ENCODE data around the gene AP3S1. TPM values are rescaled to one million over a fixed set of nuclear protein-coding genes. Genes with fewer than 3 reads are reported as not detected.

Gene AP3S1
- total and polyA plus RNA-seq, 4 donors: 97.7 to 186 (median 139) TPM

- no peak overlapping the region for H3K27ac ChIP-seq (ENCODE audit: low read depth, low read length)
- H3K27me3 ChIP-seq (ENCODE audit: control insufficient read depth, insufficient read depth, low read length): no peaks in the 10 kb centered on the region
- H3K9me3 ChIP-seq (ENCODE audit: control insufficient read depth, insufficient read depth, low read length): no peaks in the 10 kb centered on the region
- H3K4me3 ChIP-seq (ENCODE audit: low read depth, low read length): no peak overlapping the region
- WGBS (ENCODE audit: insufficient coverage): 100% methylated on average over 1 of the region's 3 CpGs
- no peaks in the 10 kb centered on the region for H3K36me3 ChIP-seq (ENCODE audit: control insufficient read depth, insufficient read depth, low read length)
- no peaks in the 10 kb centered on the region for H3K4me1 ChIP-seq (ENCODE audit: control insufficient read depth, insufficient read depth, low read length)
- DNase-seq (ENCODE audit: low read depth in 4 of 6, low spot score in 6 of 6): no peak
These were observed 102.8 kb downstream of the AP3S1 start for GRCh38 chr5:115944501-115944900.

- WGBS (ENCODE audit: insufficient coverage): no CpG with 5 or more reads among the region's 2 CpGs
These were observed 104.9 kb downstream of the AP3S1 start for GRCh38 chr5:115946655-115947054.

GRCh38 chr5:115947260-115947659, 105.5 kb downstream of the AP3S1 start:
- Histone ChIP-seq H3K9me3 (ENCODE audit: control insufficient read depth, insufficient read depth, low read length) (no peaks in the 10 kb centered on the region), H3K27me3 (ENCODE audit: control insufficient read depth, insufficient read depth, low read length) (no peaks in the 10 kb centered on the region), H3K36me3 (ENCODE audit: control insufficient read depth, insufficient read depth, low read length) (no peaks in the 10 kb centered on the region), H3K4me1 (ENCODE audit: control insufficient read depth, insufficient read depth, low read length) (no peaks in the 10 kb centered on the region), H3K27ac (ENCODE audit: low read depth, low read length) (no peak overlapping the region), H3K4me3 (ENCODE audit: low read depth, low read length) (no peak overlapping the region)
- WGBS (ENCODE audit: insufficient coverage): no CpG with 5 or more reads among the region's 2 CpGs
- DNase-seq (ENCODE audit: low read depth in 4 of 6, low spot score in 6 of 6): no peak

More at GRCh38 chr5:115946655-115947054, 104.9 kb downstream of the AP3S1 start:
- Histone ChIP-seq H3K27ac (ENCODE audit: low read depth, low read length) (no peak overlapping the region), H3K27me3 (ENCODE audit: control insufficient read depth, insufficient read depth, low read length) (no peaks in the 10 kb centered on the region), H3K4me1 (ENCODE audit: control insufficient read depth, insufficient read depth, low read length) (no peaks in the 10 kb centered on the region), H3K4me3 (ENCODE audit: low read depth, low read length) (no peak overlapping the region), H3K9me3 (ENCODE audit: control insufficient read depth, insufficient read depth, low read length) (no peaks in the 10 kb centered on the region), H3K36me3 (ENCODE audit: control insufficient read depth, insufficient read depth, low read length) (no peaks in the 10 kb centered on the region)
- DNase-seq (ENCODE audit: low read depth in 4 of 6, low spot score in 6 of 6): no peak

- DNase-seq (ENCODE audit: low read depth in 4 of 6, low spot score in 6 of 6): no peak
- no peak overlapping the region for H3K4me3 ChIP-seq (ENCODE audit: low read depth, low read length)
- WGBS (ENCODE audit: insufficient coverage): 86% methylated on average over 1 of the region's 3 CpGs
- H3K27me3 ChIP-seq (ENCODE audit: control insufficient read depth, insufficient read depth, low read length): no peaks in the 10 kb centered on the region
- H3K36me3 ChIP-seq (ENCODE audit: control insufficient read depth, insufficient read depth, low read length): no peaks in the 10 kb centered on the region
- H3K27ac ChIP-seq (ENCODE audit: low read depth, low read length): no peak overlapping the region
- no peaks in the 10 kb centered on the region for H3K4me1 ChIP-seq (ENCODE audit: control insufficient read depth, insufficient read depth, low read length)
- no peaks in the 10 kb centered on the region for H3K9me3 ChIP-seq (ENCODE audit: control insufficient read depth, insufficient read depth, low read length)
These were observed 106.4 kb downstream of the AP3S1 start for GRCh38 chr5:115948091-115948534.

- no CpG with 5 or more reads among the region's 1 CpG for WGBS (ENCODE audit: insufficient coverage)
- Histone ChIP-seq H3K4me3 (ENCODE audit: low read depth, low read length) (no peak overlapping the region), H3K27ac (ENCODE audit: low read depth, low read length) (no peak overlapping the region), H3K4me1 (ENCODE audit: control insufficient read depth, insufficient read depth, low read length) (no peaks in the 10 kb centered on the region), H3K9me3 (ENCODE audit: control insufficient read depth, insufficient read depth, low read length) (no peaks in the 10 kb centered on the region), H3K27me3 (ENCODE audit: control insufficient read depth, insufficient read depth, low read length) (no peaks in the 10 kb centered on the region), H3K36me3 (ENCODE audit: control insufficient read depth, insufficient read depth, low read length) (no peaks in the 10 kb centered on the region)
- no peak for DNase-seq (ENCODE audit: low read depth in 4 of 6, low spot score in 6 of 6)
These were observed 107.4 kb downstream of the AP3S1 start for GRCh38 chr5:115949096-115949495.

GRCh38 chr5:115952588-115952987, 110.9 kb downstream of the AP3S1 start:
- H3K27ac ChIP-seq (ENCODE audit: low read depth, low read length): no peak overlapping the region
- DNase-seq (ENCODE audit: low read depth in 4 of 6, low spot score in 6 of 6): no peak
- no CpG with 5 or more reads among the region's 4 CpGs for WGBS (ENCODE audit: insufficient coverage)
- no peaks in the 10 kb centered on the region for H3K36me3 ChIP-seq (ENCODE audit: control insufficient read depth, insufficient read depth, low read length)
- H3K4me1 ChIP-seq (ENCODE audit: control insufficient read depth, insufficient read depth, low read length): no peaks in the 10 kb centered on the region
- no peaks in the 10 kb centered on the region for H3K9me3 ChIP-seq (ENCODE audit: control insufficient read depth, insufficient read depth, low read length)
- H3K4me3 ChIP-seq (ENCODE audit: low read depth, low read length): no peak overlapping the region
- no peaks in the 10 kb centered on the region for H3K27me3 ChIP-seq (ENCODE audit: control insufficient read depth, insufficient read depth, low read length)

- no peak for DNase-seq (ENCODE audit: low read depth in 4 of 6, low spot score in 6 of 6)
- Histone ChIP-seq H3K27ac (ENCODE audit: low read depth, low read length) (no peak overlapping the region), H3K4me3 (ENCODE audit: low read depth, low read length) (no peak overlapping the region), H3K4me1 (ENCODE audit: control insufficient read depth, insufficient read depth, low read length) (no peaks in the 10 kb centered on the region), H3K9me3 (ENCODE audit: control insufficient read depth, insufficient read depth, low read length) (no peaks in the 10 kb centered on the region), H3K36me3 (ENCODE audit: control insufficient read depth, insufficient read depth, low read length) (no peaks in the 10 kb centered on the region), H3K27me3 (ENCODE audit: control insufficient read depth, insufficient read depth, low read length) (no peaks in the 10 kb centered on the region)
These were observed 112.4 kb downstream of the AP3S1 start for GRCh38 chr5:115954144-115954543.

GRCh38 chr5:115956957-115957356, 115.2 kb downstream of the AP3S1 start:
- Histone ChIP-seq H3K9me3 (ENCODE audit: control insufficient read depth, insufficient read depth, low read length) (no peaks in the 10 kb centered on the region), H3K4me3 (ENCODE audit: low read depth, low read length) (no peak overlapping the region), H3K36me3 (ENCODE audit: control insufficient read depth, insufficient read depth, low read length) (no peaks in the 10 kb centered on the region), H3K27me3 (ENCODE audit: control insufficient read depth, insufficient read depth, low read length) (peaks cover 21% of the 10 kb centered on the region), H3K4me1 (ENCODE audit: control insufficient read depth, insufficient read depth, low read length) (peaks cover 10% of the 10 kb centered on the region), H3K27ac (ENCODE audit: low read depth, low read length) (no peak overlapping the region)
- 93% methylated on average over 5 of the region's 6 CpGs for WGBS (ENCODE audit: insufficient coverage)
- DNase-seq (ENCODE audit: low read depth in 4 of 6, low spot score in 6 of 6): no peak

- WGBS (ENCODE audit: insufficient coverage): 4% methylated on average over 36 of the region's 42 CpGs
- no peaks in the 10 kb centered on the region for H3K9me3 ChIP-seq (ENCODE audit: control insufficient read depth, insufficient read depth, low read length)
- H3K36me3 ChIP-seq (ENCODE audit: control insufficient read depth, insufficient read depth, low read length): no peaks in the 10 kb centered on the region
- peak in 3 of 6 donors; percentile 22 to 83 (median 75) for DNase-seq (ENCODE audit: low read depth in 4 of 6, low spot score in 6 of 6)
- H3K4me1 ChIP-seq (ENCODE audit: control insufficient read depth, insufficient read depth, low read length): peaks cover 23% of the 10 kb centered on the region
- H3K27ac ChIP-seq (ENCODE audit: low read depth, low read length): no peak overlapping the region
- peak overlapping the region; percentile 26 for H3K4me3 ChIP-seq (ENCODE audit: low read depth, low read length)
- H3K27me3 ChIP-seq (ENCODE audit: control insufficient read depth, insufficient read depth, low read length): peaks cover 45% of the 10 kb centered on the region
These were observed 119.9 kb downstream of the AP3S1 start for GRCh38 chr5:115961381-115962238.

GRCh38 chr5:115962239-115962564, 120.5 kb downstream of the AP3S1 start, which contains the start of gene LVRN:
LVRN (plus strand) TSS chr5:115962475; CDS start chr5:115962618, 143 bp downstream.
- peaks cover 45% of the 10 kb centered on the region for H3K27me3 ChIP-seq (ENCODE audit: control insufficient read depth, insufficient read depth, low read length)
- no peaks in the 10 kb centered on the region for H3K36me3 ChIP-seq (ENCODE audit: control insufficient read depth, insufficient read depth, low read length)
- no peak for DNase-seq (ENCODE audit: low read depth in 4 of 6, low spot score in 6 of 6)
- peaks cover 23% of the 10 kb centered on the region for H3K4me1 ChIP-seq (ENCODE audit: control insufficient read depth, insufficient read depth, low read length)
- peak within 1 kb of the TSS; percentile 28 for H3K4me3 ChIP-seq (ENCODE audit: low read depth, low read length)
- no peak within 1 kb of the TSS for H3K27ac ChIP-seq (ENCODE audit: low read depth, low read length)
- WGBS (ENCODE audit: insufficient coverage): 2% methylated on average over 17 of the region's 18 CpGs
- H3K9me3 ChIP-seq (ENCODE audit: control insufficient read depth, insufficient read depth, low read length): no peaks in the 10 kb centered on the region
